Activated T-helper 2 cell treated with anti-CD3 and anti-CD28 coated beads, Interferon-gamma antibody, Interleukin-2, Interleukin-4, amounts not matched to agents 10 μg/mL and 5 μg/mL and 100 μg/mL, durations not matched to agents 14 hours and 24 hours and 36 hours (primary cell): ENCODE data around the gene MYCN. TPM values are rescaled to one million over a fixed set of nuclear protein-coding genes. Genes with fewer than 3 reads are reported as not detected.

Experiments
- DNase-seq: peaks from one replicate; pipeline ENCODE4 v3.0.0; 2021; ENCODE audit warnings: low spot score
- H3K27ac Mint-ChIP-seq: one replicate; pipeline ENCODE4 v1.8.0; 2021; ENCODE audit warnings: mixed read lengths
- H3K27me3 Mint-ChIP-seq: one replicate; pipeline ENCODE4 v1.8.0; 2021; ENCODE audit warnings: low read depth, mixed read lengths
- H3K36me3 Mint-ChIP-seq: one replicate; pipeline ENCODE4 v1.8.0; 2021; ENCODE audit warnings: low read depth, mixed read lengths
- H3K4me1 Mint-ChIP-seq: one replicate; pipeline ENCODE4 v1.8.0; 2021; ENCODE audit warnings: low read depth, mixed read lengths
- H3K4me3 Mint-ChIP-seq: one replicate; pipeline ENCODE4 v1.8.0; 2021; ENCODE audit warnings: low read depth, mild to moderate bottlenecking, moderate library complexity, mixed read lengths
- H3K9me3 Mint-ChIP-seq: one replicate; pipeline ENCODE4 v1.8.0; 2021; ENCODE audit warnings: mixed read lengths
- intact Hi-C: fragments of 100-400 bp; cut with micrococcal nuclease; formaldehyde crosslinking; loops from one replicate; pipeline ENCODE4 v1.15.1; 2023
- total RNA-seq: library from RNA; stranded (reverse); gene quantifications from 2 replicates; pipeline ENCODE4 v1.2.3, GENCODE V29; 2022

MYCN gene
- total RNA-seq, 1 donor from 2014 or later, result not detected

DNA sequence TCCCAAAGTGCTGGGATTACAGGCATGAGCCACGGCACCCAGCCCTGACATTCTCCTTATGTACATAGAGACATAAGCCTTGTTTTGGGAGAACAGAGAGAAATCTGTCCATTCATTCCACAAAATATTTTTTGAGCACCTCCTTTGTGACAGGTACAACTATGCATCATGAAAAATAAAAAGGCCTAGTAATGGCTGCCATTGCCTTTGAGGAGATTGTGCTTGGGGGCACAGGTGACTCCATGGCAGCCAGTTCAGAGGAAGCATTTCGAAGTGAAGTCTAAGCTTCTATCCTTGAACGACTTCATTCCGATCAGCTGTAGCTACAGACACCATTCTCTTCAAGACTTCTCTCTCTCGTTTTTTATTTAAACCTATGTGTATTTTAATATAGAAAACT, 10.5 kb upstream of the MYCN start:
- H3K27me3 Mint-ChIP-seq, result no peaks in the 10 kb centered on the region
- H3K9me3 Mint-ChIP-seq, result no peaks in the 10 kb centered on the region
- no peaks in the 10 kb centered on the region for H3K36me3 Mint-ChIP-seq
- DNase-seq, result no peak
- intact Hi-C loops, result loop anchor here (10.0 kb wide), 1 partner anchor 825 kb away; no protein-coding TSS in a partner anchor
- H3K4me3 Mint-ChIP-seq, result no peak overlapping the region
- no peaks in the 10 kb centered on the region for H3K4me1 Mint-ChIP-seq
- H3K27ac Mint-ChIP-seq, result no peak overlapping the region

- no peak overlapping the region for H3K27ac Mint-ChIP-seq
- DNase-seq, result no peak
- no peak overlapping the region for H3K4me3 Mint-ChIP-seq
- intact Hi-C loops, result loop anchor here (10.0 kb wide), 1 partner anchor 824 kb away; no protein-coding TSS in a partner anchor
- H3K9me3 Mint-ChIP-seq, result no peaks in the 10 kb centered on the region
- H3K36me3 Mint-ChIP-seq, result no peaks in the 10 kb centered on the region
- peaks cover 6% of the 10 kb centered on the region for H3K27me3 Mint-ChIP-seq
- no peaks in the 10 kb centered on the region for H3K4me1 Mint-ChIP-seq
These were observed 9.6 kb upstream of the MYCN start for GRCh38 chr2:15930589-15931318.

- intact Hi-C loops, result loop anchor here (10.0 kb wide), 1 partner anchor 823 kb away; no protein-coding TSS in a partner anchor
- DNase-seq, result no peak
- Mint-ChIP-seq H3K27me3 (peaks cover 7% of the 10 kb centered on the region), H3K9me3 (no peaks in the 10 kb centered on the region), H3K27ac (no peak overlapping the region), H3K4me1 (no peaks in the 10 kb centered on the region), H3K36me3 (no peaks in the 10 kb centered on the region), H3K4me3 (no peak overlapping the region)
These were observed 8.9 kb upstream of the MYCN start for GRCh38 chr2:15931319-15931890.

- no peaks in the 10 kb centered on the region for H3K9me3 Mint-ChIP-seq
- intact Hi-C loops, result loop anchor here (10.0 kb wide), 1 partner anchor 823 kb away; no protein-coding TSS in a partner anchor
- H3K4me3 Mint-ChIP-seq, result no peak overlapping the region
- no peaks in the 10 kb centered on the region for H3K36me3 Mint-ChIP-seq
- no peaks in the 10 kb centered on the region for H3K4me1 Mint-ChIP-seq
- no peak for DNase-seq
- peaks cover 13% of the 10 kb centered on the region for H3K27me3 Mint-ChIP-seq
- H3K27ac Mint-ChIP-seq, result no peak overlapping the region
These were observed 8.4 kb upstream of the MYCN start for GRCh38 chr2:15931950-15932349.

DNA sequence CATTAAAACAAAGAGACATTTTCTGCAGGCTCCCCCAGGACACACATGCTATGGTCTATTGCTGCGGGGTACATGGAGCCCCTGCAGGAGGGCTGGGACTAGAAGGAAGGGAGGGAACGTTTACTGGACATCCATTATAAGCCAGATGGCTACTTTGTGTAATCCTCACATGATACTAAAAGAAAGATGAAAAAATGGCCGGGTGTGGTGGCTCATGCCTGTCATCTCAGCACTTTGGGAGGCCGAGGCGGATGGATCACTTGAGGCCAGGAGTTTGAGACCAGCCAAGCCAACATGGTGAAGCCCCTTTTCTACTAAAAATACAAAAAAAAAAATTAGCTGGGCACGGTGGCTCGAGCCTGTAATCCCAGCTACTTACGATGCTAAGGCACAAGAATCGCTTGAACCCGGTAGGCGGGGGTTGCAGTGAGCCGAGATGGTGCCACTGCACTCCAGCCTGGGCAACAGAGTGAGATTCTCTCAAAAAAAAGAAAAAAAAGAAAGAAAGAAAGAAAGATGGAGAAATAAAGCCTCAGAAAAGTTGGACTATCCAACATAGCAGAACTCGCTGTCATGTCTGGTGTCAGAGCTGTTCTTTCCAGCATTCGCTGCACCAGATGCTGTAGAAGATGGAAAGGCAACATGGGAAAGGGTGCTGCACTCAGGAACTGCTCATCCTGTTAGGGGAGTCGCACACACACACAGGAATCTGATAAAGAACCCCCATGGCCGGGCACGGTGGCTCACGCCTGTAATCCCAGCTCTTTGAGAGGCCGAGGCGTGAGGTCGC, 7.8 kb upstream of the MYCN start:
- no peaks in the 10 kb centered on the region for H3K9me3 Mint-ChIP-seq
- H3K27ac Mint-ChIP-seq, result no peak overlapping the region
- H3K4me1 Mint-ChIP-seq, result no peaks in the 10 kb centered on the region
- H3K27me3 Mint-ChIP-seq, result peaks cover 17% of the 10 kb centered on the region
- intact Hi-C loops, result loop anchor here (10.0 kb wide), 1 partner anchor 822 kb away; no protein-coding TSS in a partner anchor
- DNase-seq, result no peak
- no peaks in the 10 kb centered on the region for H3K36me3 Mint-ChIP-seq
- no peak overlapping the region for H3K4me3 Mint-ChIP-seq

- Mint-ChIP-seq H3K4me1 (no peaks in the 10 kb centered on the region), H3K27me3 (peaks cover 23% of the 10 kb centered on the region), H3K9me3 (no peaks in the 10 kb centered on the region), H3K36me3 (no peaks in the 10 kb centered on the region), H3K4me3 (no peak overlapping the region), H3K27ac (no peak overlapping the region)
- DNase-seq, result no peak
- intact Hi-C loops, result loop anchor here (10.0 kb wide), 1 partner anchor 821 kb away; no protein-coding TSS in a partner anchor
These were observed 7.0 kb upstream of the MYCN start for GRCh38 chr2:15933184-15933845.

DNA sequence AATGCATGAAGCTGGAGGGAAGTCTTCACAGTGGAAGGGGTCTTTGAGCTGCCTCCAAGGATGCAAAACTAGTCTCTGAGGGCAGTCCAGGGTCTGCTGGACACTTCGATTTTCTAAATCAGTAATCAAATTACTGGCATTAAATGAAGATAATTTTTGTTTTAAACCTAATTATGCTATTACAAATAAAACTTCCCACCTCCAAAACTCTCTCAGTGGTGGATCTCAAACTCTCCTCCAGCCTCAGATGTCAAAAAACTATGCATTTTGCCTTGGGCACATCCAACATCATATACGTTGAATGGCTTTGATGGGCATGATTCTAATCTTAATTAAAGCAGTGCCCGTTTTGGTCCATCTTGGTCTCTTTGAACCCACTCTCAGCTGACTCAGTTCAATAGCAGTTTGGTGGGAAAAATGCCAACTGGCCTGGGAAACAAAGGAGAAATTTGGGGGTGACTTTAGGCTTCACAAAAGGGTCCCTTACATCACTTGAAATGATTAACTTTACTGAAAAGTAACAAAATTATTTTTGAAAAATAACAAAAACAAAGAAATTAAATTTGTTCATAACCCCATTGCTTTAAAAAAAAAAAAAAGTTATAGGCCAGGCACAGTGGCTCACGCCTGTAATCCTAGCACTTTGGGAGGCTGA, 5.9 kb upstream of the MYCN start:
- DNase-seq, result no peak
- Mint-ChIP-seq H3K27me3 (peaks cover 33% of the 10 kb centered on the region), H3K4me3 (no peak overlapping the region), H3K4me1 (no peaks in the 10 kb centered on the region), H3K9me3 (no peaks in the 10 kb centered on the region), H3K27ac (no peak overlapping the region), H3K36me3 (no peaks in the 10 kb centered on the region)
- intact Hi-C loops, result loop anchor here (10.0 kb wide), 1 partner anchor 820 kb away; no protein-coding TSS in a partner anchor

- Mint-ChIP-seq H3K4me1 (no peaks in the 10 kb centered on the region), H3K36me3 (no peaks in the 10 kb centered on the region), H3K27ac (no peak overlapping the region), H3K27me3 (peaks cover 39% of the 10 kb centered on the region), H3K4me3 (no peak overlapping the region), H3K9me3 (no peaks in the 10 kb centered on the region)
- intact Hi-C loops, result loop anchor here (10.0 kb wide), 1 partner anchor 820 kb away; no protein-coding TSS in a partner anchor
- DNase-seq, result no peak
These were observed 5.2 kb upstream of the MYCN start for GRCh38 chr2:15935189-15935588.

DNA sequence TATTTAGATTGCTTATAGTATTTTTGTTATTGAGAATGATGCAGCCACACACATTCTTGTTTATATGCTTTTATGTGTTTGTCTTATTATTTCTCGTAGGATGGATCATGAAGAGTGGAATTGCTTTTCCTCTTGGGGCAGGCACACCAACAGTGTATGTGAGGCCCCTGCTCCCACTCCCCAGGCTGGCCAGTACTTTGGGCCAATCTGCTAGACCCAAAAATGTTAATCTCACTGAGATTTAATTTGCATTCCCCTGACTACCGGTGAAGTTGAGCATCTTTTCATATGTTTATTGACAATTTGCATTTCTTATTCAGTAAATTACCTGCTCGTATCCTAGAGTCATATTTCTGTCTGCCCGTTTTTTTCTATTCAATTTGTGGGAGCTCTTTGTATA, 4.7 kb upstream of the MYCN start:
- intact Hi-C loops, result loop anchor here (10.0 kb wide), 1 partner anchor 819 kb away; no protein-coding TSS in a partner anchor
- no peaks in the 10 kb centered on the region for H3K36me3 Mint-ChIP-seq
- H3K27ac Mint-ChIP-seq, result no peak overlapping the region
- no peak overlapping the region for H3K4me3 Mint-ChIP-seq
- DNase-seq, result no peak
- peaks cover 42% of the 10 kb centered on the region for H3K27me3 Mint-ChIP-seq
- H3K4me1 Mint-ChIP-seq, result no peaks in the 10 kb centered on the region
- H3K9me3 Mint-ChIP-seq, result no peaks in the 10 kb centered on the region

DNA sequence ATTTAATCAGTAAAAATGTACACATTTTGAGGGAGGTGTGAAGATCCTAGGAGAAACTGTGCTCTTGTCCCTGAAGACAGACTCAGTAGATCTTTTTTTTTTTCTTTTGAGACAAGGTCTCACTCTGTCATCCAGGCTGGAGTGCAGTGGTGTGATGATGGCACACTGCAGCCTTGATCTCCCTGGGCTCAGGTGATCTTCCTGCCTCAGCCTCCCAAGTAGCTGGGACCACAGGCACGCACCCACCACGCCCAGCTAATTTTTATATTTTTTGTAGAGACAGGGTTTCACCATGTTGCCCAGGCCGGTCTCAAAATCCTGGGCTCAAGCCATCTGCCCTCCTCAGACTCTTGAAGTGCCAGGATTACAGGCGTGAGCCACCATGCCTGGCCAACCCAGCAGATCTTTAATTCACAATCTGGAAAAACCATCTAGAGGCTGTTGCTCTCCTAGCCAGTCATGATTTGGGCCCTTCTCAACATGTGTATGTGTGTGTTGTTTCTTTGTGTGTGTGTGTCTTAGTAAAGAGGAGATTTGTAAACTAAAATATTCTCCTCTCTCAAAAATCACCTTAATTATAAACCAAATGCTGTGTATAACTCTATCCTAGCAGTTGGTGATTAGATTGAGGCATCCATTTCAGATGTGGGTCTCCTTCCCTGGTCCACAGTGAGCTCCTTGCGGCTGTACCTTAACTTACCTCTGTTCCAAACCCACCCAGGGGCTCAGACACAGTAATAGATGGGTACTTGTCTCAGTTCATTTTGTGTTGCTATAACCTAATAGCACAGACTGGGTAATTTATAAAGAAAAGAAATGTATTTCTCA, 3.9 kb upstream of the MYCN start:
- H3K36me3 Mint-ChIP-seq, result no peaks in the 10 kb centered on the region
- H3K4me1 Mint-ChIP-seq, result no peaks in the 10 kb centered on the region
- no peak for DNase-seq
- no peak overlapping the region for H3K4me3 Mint-ChIP-seq
- peaks cover 50% of the 10 kb centered on the region for H3K27me3 Mint-ChIP-seq
- H3K9me3 Mint-ChIP-seq, result no peaks in the 10 kb centered on the region
- intact Hi-C loops, result loop anchor here (10.0 kb wide), 1 partner anchor 818 kb away; no protein-coding TSS in a partner anchor
- no peak overlapping the region for H3K27ac Mint-ChIP-seq

GRCh38 chr2:15937105-15937881, 3.1 kb upstream of the MYCN start:
- H3K27me3 Mint-ChIP-seq, result peaks cover 50% of the 10 kb centered on the region
- no peaks in the 10 kb centered on the region for H3K9me3 Mint-ChIP-seq

More at GRCh38 chr2:15937105-15937881, 3.1 kb upstream of the MYCN start:
- Mint-ChIP-seq H3K36me3 (no peaks in the 10 kb centered on the region), H3K27ac (no peak overlapping the region), H3K4me1 (no peaks in the 10 kb centered on the region), H3K4me3 (no peak overlapping the region)
- no peak for DNase-seq
- intact Hi-C loops, result loop anchor here (10.0 kb wide), 1 partner anchor 818 kb away; no protein-coding TSS in a partner anchor
